Fibroblast of lung (primary cell): Measurements from ENCODE around the gene LRMDA. TPM values are rescaled to one million over a fixed set of nuclear protein-coding genes. Genes with fewer than 3 reads are reported as not detected.

Source experiments
- DNase-seq, 2 donors: peaks; one replicate each; pipeline versions ENCODE4 v3.0.0 to v3.0.0-alpha.2; 2010; ENCODE audit warnings: low read depth in 2 of 2
- H2AFZ ChIP-seq: 2 replicates; pipeline ENCODE4 v1.5.1; 2012; ENCODE audit warnings: low read length, control low read depth, inconsistent platforms
- H3K27ac ChIP-seq: 2 replicates; pipeline ENCODE4 v1.5.1; 2011; ENCODE audit warnings: low read length, control low read depth; ENCODE audit not compliant: insufficient read depth
- H3K27me3 ChIP-seq: 2 replicates; pipeline ENCODE4 v1.5.1; 2011; ENCODE audit warnings: mild to moderate bottlenecking, low read length; ENCODE audit not compliant: control insufficient read depth, insufficient read depth
- H3K36me3 ChIP-seq: 2 replicates; pipeline ENCODE4 v1.5.1; 2011; ENCODE audit warnings: low read length; ENCODE audit not compliant: control insufficient read depth, insufficient read depth
- H3K4me1 ChIP-seq: 2 replicates; pipeline ENCODE4 v1.5.1; 2011; ENCODE audit warnings: low read length; ENCODE audit not compliant: control insufficient read depth, insufficient read depth; ENCODE audit errors: extremely low read depth
- H3K4me2 ChIP-seq: 2 replicates; pipeline ENCODE4 v1.5.1; 2011; ENCODE audit warnings: low read length, control low read depth; ENCODE audit not compliant: insufficient read depth; ENCODE audit errors: extremely low read depth
- H3K4me3 ChIP-seq, 4 experiments: fragments of 200-600 bp in 1 of 4; sonication (generic) in 1 of 4; replicated peaks in 1 of 4; 2 replicates each; pipeline ENCODE4 v1.5.1; 2011 to 2016; ENCODE audit warnings: low read length in 4 of 4, low read depth in 3 of 4, mild to moderate bottlenecking in 3 of 4, control low read depth in 2 of 4, inconsistent platforms in 1 of 4, mixed read lengths in 1 of 4; ENCODE audit not compliant: insufficient read depth in 1 of 4; ENCODE audit errors: control extremely low read depth in 1 of 4
- H3K79me2 ChIP-seq: 2 replicates; pipeline ENCODE4 v1.5.1; 2012; ENCODE audit warnings: mild to moderate bottlenecking, low read length, inconsistent platforms; ENCODE audit not compliant: control insufficient read depth, insufficient read depth
- H3K9ac ChIP-seq: 2 replicates; pipeline ENCODE4 v1.5.1; 2011; ENCODE audit warnings: mild to moderate bottlenecking, low read length, control low read depth; ENCODE audit not compliant: insufficient read depth
- H3K9me3 ChIP-seq: 2 replicates; pipeline ENCODE4 v1.5.1; 2012; ENCODE audit warnings: low read depth, low read length; ENCODE audit not compliant: control insufficient read depth, insufficient read depth
- H4K20me1 ChIP-seq: 2 replicates; pipeline ENCODE4 v1.5.1; 2011; ENCODE audit warnings: low read length; ENCODE audit not compliant: control insufficient read depth, insufficient read depth; ENCODE audit errors: extremely low read depth
- EZH2 ChIP-seq: IDR thresholded peaks from 2 replicates; pipeline ENCODE4 v1.5.1; 2012; ENCODE audit warnings: low read length, control low read depth, mild to moderate bottlenecking; ENCODE audit errors: missing control alignments
- polyA plus RNA-seq, 2 donors: library from polyadenylated mRNA; depleted of rRNA in 1 of 2; stranded (reverse) in 1 of 2; unstranded in 1 of 2; fragments of >200 nt; gene quantifications; 2 replicates each; pipeline ENCODE4 v1.2.1, GENCODE V29; 2011 to 2012; ENCODE audit warnings: missing spikeins in 1 of 2
- total RNA-seq: library from RNA; depleted of rRNA; stranded (reverse); fragments of >200 nt; gene quantifications from 2 replicates; pipeline ENCODE4 v1.2.1, GENCODE V29; 2014
- TF ChIP-seq, protein P1 (sequence below), 2 donors: IDR thresholded peaks in 1 of 2; conservative IDR thresholded peaks in 1 of 2; 1 replicate in 1 of 2; 2 replicates in 1 of 2; pipeline ENCODE4 v1.5.1; 2011 to 2012; ENCODE audit warnings: low read length in 2 of 2, control low read depth in 1 of 2, inconsistent platforms in 1 of 2, low read depth in 1 of 2, mild to moderate bottlenecking in 1 of 2

Gene LRMDA
- total and polyA plus RNA-seq, 2 donors (not counting 1 experiment from before 2014, with no cell fraction given), result 1.7 to 2.0 TPM

DNA sequence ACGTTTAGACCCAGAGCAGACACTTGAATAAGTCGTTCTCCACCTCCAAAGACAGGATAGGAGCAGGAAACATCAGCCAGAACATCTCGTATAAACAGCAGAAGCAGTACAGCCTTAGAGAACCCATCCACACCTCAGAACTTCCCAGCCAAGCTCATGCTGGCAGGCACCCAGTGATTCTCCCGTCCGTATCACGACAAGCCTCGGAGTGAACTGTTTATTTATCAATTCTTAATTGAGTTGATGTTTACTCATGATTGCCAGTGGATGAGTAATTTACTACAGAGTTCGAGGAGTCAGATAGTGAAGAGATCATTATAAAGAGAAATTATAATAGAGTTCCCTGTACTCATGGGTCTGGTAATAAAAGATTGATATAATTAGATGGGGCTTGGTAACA is 811.5 kb downstream of the LRMDA start:
- H3K9ac ChIP-seq, result no peak overlapping the region
- no peak overlapping the region for H3K4me3 ChIP-seq
- H3K4me1 ChIP-seq, result no peaks in the 10 kb centered on the region
- no peak for TF ChIP-seq EZH2
- TF ChIP-seq, protein P1, sequence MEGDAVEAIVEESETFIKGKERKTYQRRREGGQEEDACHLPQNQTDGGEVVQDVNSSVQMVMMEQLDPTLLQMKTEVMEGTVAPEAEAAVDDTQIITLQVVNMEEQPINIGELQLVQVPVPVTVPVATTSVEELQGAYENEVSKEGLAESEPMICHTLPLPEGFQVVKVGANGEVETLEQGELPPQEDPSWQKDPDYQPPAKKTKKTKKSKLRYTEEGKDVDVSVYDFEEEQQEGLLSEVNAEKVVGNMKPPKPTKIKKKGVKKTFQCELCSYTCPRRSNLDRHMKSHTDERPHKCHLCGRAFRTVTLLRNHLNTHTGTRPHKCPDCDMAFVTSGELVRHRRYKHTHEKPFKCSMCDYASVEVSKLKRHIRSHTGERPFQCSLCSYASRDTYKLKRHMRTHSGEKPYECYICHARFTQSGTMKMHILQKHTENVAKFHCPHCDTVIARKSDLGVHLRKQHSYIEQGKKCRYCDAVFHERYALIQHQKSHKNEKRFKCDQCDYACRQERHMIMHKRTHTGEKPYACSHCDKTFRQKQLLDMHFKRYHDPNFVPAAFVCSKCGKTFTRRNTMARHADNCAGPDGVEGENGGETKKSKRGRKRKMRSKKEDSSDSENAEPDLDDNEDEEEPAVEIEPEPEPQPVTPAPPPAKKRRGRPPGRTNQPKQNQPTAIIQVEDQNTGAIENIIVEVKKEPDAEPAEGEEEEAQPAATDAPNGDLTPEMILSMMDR (conservative IDR thresholded peaks at IDR 0.05 in 1 of 2, IDR thresholded peaks at IDR 0.05 in 1 of 2; ENCODE audit: low read depth in 1 of 2, low read length in 2 of 2), result no peak
- no peaks in the 10 kb centered on the region for H3K79me2 ChIP-seq
- no peaks in the 10 kb centered on the region for H4K20me1 ChIP-seq
- no peak overlapping the region for H3K4me2 ChIP-seq
- H3K36me3 ChIP-seq, result no peaks in the 10 kb centered on the region
- H2AFZ ChIP-seq, result no peak overlapping the region
- DNase-seq, result no peak
- H3K27ac ChIP-seq, result no peak overlapping the region
- no peaks in the 10 kb centered on the region for H3K27me3 ChIP-seq
- H3K9me3 ChIP-seq, result no peaks in the 10 kb centered on the region

DNA sequence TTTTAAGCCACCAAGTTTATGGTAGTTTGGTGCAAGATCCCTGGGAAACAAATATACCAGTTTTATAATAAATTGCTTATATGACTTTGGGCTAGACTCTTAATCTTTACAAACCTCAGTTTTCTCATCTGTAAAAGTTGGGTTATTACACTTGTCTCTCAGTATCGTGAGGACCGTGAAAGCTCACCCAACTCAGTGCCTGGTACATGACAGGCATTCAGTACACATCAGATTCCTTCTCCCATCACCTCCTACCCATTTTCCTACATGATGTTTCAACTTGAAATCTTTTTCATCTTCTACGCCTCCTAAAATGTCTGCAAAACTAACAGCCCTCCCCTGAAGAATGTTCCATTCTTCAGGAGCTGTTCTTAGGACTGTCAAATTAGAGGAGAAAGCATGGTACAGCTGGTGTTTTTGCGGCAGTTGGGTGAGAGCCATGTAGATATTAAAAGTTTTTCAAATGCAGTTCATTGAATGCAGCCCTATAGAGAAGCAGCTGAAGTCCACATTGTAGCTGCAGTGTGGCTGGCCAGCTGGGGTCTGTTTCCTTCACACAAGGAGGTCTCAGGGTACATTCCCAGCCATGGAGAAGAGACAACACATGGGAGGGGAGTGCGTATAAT is 812.8 kb downstream of the LRMDA start:
- no peaks in the 10 kb centered on the region for H3K27me3 ChIP-seq
- H3K79me2 ChIP-seq, result no peaks in the 10 kb centered on the region
- H4K20me1 ChIP-seq, result no peaks in the 10 kb centered on the region
- no peak overlapping the region for H3K4me3 ChIP-seq
- TF ChIP-seq, protein P1 (conservative IDR thresholded peaks at IDR 0.05 in 1 of 2, IDR thresholded peaks at IDR 0.05 in 1 of 2; ENCODE audit: low read depth in 1 of 2, low read length in 2 of 2), result no peak
- TF ChIP-seq EZH2, result no peak
- no peak overlapping the region for H3K9ac ChIP-seq
- no peak overlapping the region for H2AFZ ChIP-seq
- H3K27ac ChIP-seq, result no peak overlapping the region
- DNase-seq, result peak in 1 of 2 donors; percentile 92
- no peak overlapping the region for H3K4me2 ChIP-seq
- no peaks in the 10 kb centered on the region for H3K4me1 ChIP-seq
- no peaks in the 10 kb centered on the region for H3K9me3 ChIP-seq
- no peaks in the 10 kb centered on the region for H3K36me3 ChIP-seq

DNA sequence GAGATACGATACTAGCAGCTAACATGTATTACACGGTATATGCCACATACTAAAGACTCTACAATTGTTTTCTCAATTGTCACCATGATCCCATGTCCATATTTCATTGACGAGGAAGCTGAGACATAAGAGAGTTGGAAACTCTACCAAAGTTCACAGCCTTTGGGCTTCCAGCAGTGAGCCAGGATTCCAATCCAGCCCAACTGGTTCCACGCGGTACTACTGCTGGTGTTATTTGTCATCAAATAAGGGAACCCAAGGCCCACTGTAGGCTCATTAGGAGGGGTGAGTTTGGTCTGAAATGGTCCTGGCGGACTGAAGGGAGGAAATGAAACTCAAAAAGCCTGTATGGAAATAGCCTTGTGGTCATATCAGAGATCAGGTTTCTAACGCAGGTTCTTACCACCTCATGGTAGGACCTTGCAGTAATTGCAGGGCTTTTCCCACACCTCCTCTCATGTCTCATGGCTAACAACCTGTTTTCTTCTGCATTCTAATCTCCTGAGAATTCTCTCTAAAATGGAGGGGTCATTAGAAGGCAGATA is 814.6 kb downstream of the LRMDA start:
- Histone ChIP-seq H3K79me2 (no peaks in the 10 kb centered on the region), H3K9me3 (no peaks in the 10 kb centered on the region), H3K4me3 (no peak overlapping the region), H4K20me1 (no peaks in the 10 kb centered on the region), H3K4me1 (no peaks in the 10 kb centered on the region), H3K36me3 (no peaks in the 10 kb centered on the region), H3K27me3 (no peaks in the 10 kb centered on the region), H3K27ac (no peak overlapping the region), H2AFZ (no peak overlapping the region), H3K9ac (no peak overlapping the region), H3K4me2 (no peak overlapping the region)
- TF ChIP-seq EZH2, result no peak
- TF ChIP-seq, protein P1 (conservative IDR thresholded peaks at IDR 0.05 in 1 of 2, IDR thresholded peaks at IDR 0.05 in 1 of 2; ENCODE audit: low read depth in 1 of 2, low read length in 2 of 2), result no peak
- DNase-seq, result no peak
